SK-N-SH treated with all-trans-retinoic acid at 6 μM for 48 hours (cell line): ENCODE measurements around the gene MFSD6.

ENCODE experiments used
- ATAC-seq: fragments of 200-7000 bp; cut with Tn5 transposase; 3 replicates; pipeline ENCODE4 v1.9.1; 2020; ENCODE audit warnings: mild to moderate bottlenecking, moderate library complexity
- ARNTL ChIP-seq: fragments of 450-650 bp; formaldehyde crosslinking; IDR thresholded peaks from 2 replicates; pipeline ENCODE4 v1.5.0; 2020; ENCODE audit warnings: low read depth, mild to moderate bottlenecking, moderate library complexity, borderline replicate concordance
- BACH2 ChIP-seq: fragments of 250-450 bp; sonication (Bioruptor Pico); IDR thresholded peaks from 2 replicates; pipeline ENCODE4 v1.9.0; 2021; ENCODE audit warnings: mild to moderate bottlenecking, borderline replicate concordance
- CREB5 ChIP-seq: fragments of 250-450 bp; sonication (Bioruptor Pico); IDR thresholded peaks from 2 replicates; pipeline ENCODE4 v1.5.1; 2020; ENCODE audit warnings: low read depth, mild to moderate bottlenecking, moderate library complexity
- CSDC2 ChIP-seq: fragments of 250-450 bp; sonication (Bioruptor Pico); IDR thresholded peaks from 2 replicates; pipeline ENCODE4 v1.5.0; 2020; ENCODE audit warnings: mild to moderate bottlenecking, moderate library complexity
- CSRNP3 ChIP-seq: fragments of 250-450 bp; sonication (Bioruptor Pico); IDR thresholded peaks from 2 replicates; pipeline ENCODE4 v1.5.1; 2021; ENCODE audit warnings: mild to moderate bottlenecking, moderate library complexity
- ESRRG ChIP-seq: fragments of 250-450 bp; sonication (Bioruptor Pico); IDR thresholded peaks from 2 replicates; pipeline ENCODE4 v1.6.1; 2021; ENCODE audit warnings: mild to moderate bottlenecking
- GLIS3 ChIP-seq: fragments of 250-450 bp; sonication (Bioruptor Pico); IDR thresholded peaks from 2 replicates; pipeline ENCODE4 v1.5.0; 2020; ENCODE audit warnings: mild to moderate bottlenecking, moderate library complexity
- ISL1 ChIP-seq: fragments of 250-450 bp; sonication (Bioruptor Pico); IDR thresholded peaks from 2 replicates; pipeline ENCODE4 v2.1.2; 2022; ENCODE audit warnings: mild to moderate bottlenecking, moderate library complexity
- OSR1 ChIP-seq: fragments of 250-450 bp; sonication (Bioruptor Pico); IDR thresholded peaks from 2 replicates; pipeline ENCODE4 v1.8.0; 2022; ENCODE audit warnings: moderate library complexity, mild to moderate bottlenecking, inconsistent platforms
- PPARA ChIP-seq: fragments of 250-450 bp; sonication (Bioruptor Pico); IDR thresholded peaks from 2 replicates; pipeline ENCODE4 v1.5.0; 2020; ENCODE audit warnings: mild to moderate bottlenecking, borderline replicate concordance
- RARB ChIP-seq: fragments of 250-450 bp; sonication (Bioruptor Pico); IDR thresholded peaks from 2 replicates; pipeline ENCODE4 v1.8.0; 2021; ENCODE audit warnings: mild to moderate bottlenecking, moderate library complexity
- SNAI2 ChIP-seq: fragments of 250-450 bp; sonication (Bioruptor Pico); IDR thresholded peaks from 2 replicates; pipeline ENCODE4 v1.5.0; 2020; ENCODE audit warnings: mild to moderate bottlenecking, moderate library complexity
- TCF4 ChIP-seq: fragments of 250-450 bp; sonication (Bioruptor Pico); IDR thresholded peaks from 2 replicates; pipeline ENCODE4 v1.8.0; 2021; ENCODE audit warnings: mild to moderate bottlenecking, moderate library complexity, borderline replicate concordance
- TOX ChIP-seq: fragments of 250-450 bp; sonication (Bioruptor Pico); IDR thresholded peaks from 2 replicates; pipeline ENCODE4 v1.8.0; 2021; ENCODE audit warnings: mild to moderate bottlenecking, moderate library complexity, borderline replicate concordance
- ZC3H10 ChIP-seq: fragments of 250-450 bp; sonication (Bioruptor Pico); IDR thresholded peaks from 2 replicates; pipeline ENCODE4 v1.5.1; 2021; ENCODE audit warnings: mild to moderate bottlenecking, moderate library complexity
- ZFP3 ChIP-seq: fragments of 250-450 bp; sonication (Bioruptor Pico); IDR thresholded peaks from 2 replicates; pipeline ENCODE4 v1.5.0; 2020; ENCODE audit warnings: mild to moderate bottlenecking, moderate library complexity
- ZFP30 ChIP-seq: fragments of 450-650 bp; formaldehyde crosslinking; IDR thresholded peaks from 2 replicates; pipeline ENCODE4 v1.5.0; 2022; ENCODE audit warnings: mild to moderate bottlenecking, moderate library complexity
- ZNF565 ChIP-seq: fragments of 450-650 bp; formaldehyde crosslinking; conservative IDR thresholded peaks from 2 replicates; pipeline ENCODE4 v1.5.0; 2020; ENCODE audit warnings: low read depth, mild to moderate bottlenecking, moderate library complexity
- ZNF70 ChIP-seq: fragments of 450-650 bp; formaldehyde crosslinking; IDR thresholded peaks from 2 replicates; pipeline ENCODE4 v1.5.0; 2020; ENCODE audit warnings: mild to moderate bottlenecking, moderate library complexity
- ZNF8 ChIP-seq: fragments of 450-650 bp; formaldehyde crosslinking; IDR thresholded peaks from 2 replicates; pipeline ENCODE4 v1.5.0; 2020; ENCODE audit warnings: mild to moderate bottlenecking, moderate library complexity
- TF ChIP-seq, protein P1 (sequence below): fragments of 250-450 bp; sonication (Bioruptor Pico); IDR thresholded peaks from 2 replicates; pipeline ENCODE4 v1.8.0; 2020; ENCODE audit warnings: mild to moderate bottlenecking, moderate library complexity, borderline replicate concordance
- TF ChIP-seq, protein P2 (sequence below): fragments of 250-450 bp; sonication (Bioruptor Pico); IDR thresholded peaks from 2 replicates; pipeline ENCODE4 v1.5.0; 2020; ENCODE audit warnings: mild to moderate bottlenecking, moderate library complexity
- TF ChIP-seq, protein P3 (sequence below): fragments of 250-450 bp; sonication (Bioruptor Pico); IDR thresholded peaks from 2 replicates; pipeline ENCODE4 v1.8.0; 2021; ENCODE audit warnings: low read depth, mild to moderate bottlenecking, moderate library complexity, borderline replicate concordance

MFSD6 gene

GRCh38 chr2:190450363-190450762 is 42.2 kb downstream of the MFSD6 start:
- no peak for ATAC-seq
- no peak for TF ChIP-seq OSR1 (CRISPR knock-in tag)
- no peak for TF ChIP-seq ZNF565 (CRISPR knock-in tag)
- TF ChIP-seq, protein P1, sequence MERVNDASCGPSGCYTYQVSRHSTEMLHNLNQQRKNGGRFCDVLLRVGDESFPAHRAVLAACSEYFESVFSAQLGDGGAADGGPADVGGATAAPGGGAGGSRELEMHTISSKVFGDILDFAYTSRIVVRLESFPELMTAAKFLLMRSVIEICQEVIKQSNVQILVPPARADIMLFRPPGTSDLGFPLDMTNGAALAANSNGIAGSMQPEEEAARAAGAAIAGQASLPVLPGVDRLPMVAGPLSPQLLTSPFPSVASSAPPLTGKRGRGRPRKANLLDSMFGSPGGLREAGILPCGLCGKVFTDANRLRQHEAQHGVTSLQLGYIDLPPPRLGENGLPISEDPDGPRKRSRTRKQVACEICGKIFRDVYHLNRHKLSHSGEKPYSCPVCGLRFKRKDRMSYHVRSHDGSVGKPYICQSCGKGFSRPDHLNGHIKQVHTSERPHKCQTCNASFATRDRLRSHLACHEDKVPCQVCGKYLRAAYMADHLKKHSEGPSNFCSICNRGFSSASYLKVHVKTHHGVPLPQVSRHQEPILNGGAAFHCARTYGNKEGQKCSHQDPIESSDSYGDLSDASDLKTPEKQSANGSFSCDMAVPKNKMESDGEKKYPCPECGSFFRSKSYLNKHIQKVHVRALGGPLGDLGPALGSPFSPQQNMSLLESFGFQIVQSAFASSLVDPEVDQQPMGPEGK, result no peak
- no peak for TF ChIP-seq ZNF8 (CRISPR knock-in tag)
- no peak for TF ChIP-seq ZNF70 (CRISPR knock-in tag)
- TF ChIP-seq SNAI2 (CRISPR knock-in tag), result no peak
- TF ChIP-seq ISL1, result no peak
- TF ChIP-seq ESRRG (CRISPR knock-in tag), result no peak
- no peak for TF ChIP-seq ARNTL (CRISPR knock-in tag)
- no peak for TF ChIP-seq GLIS3 (CRISPR knock-in tag)
- no peak for TF ChIP-seq ZFP3
- no peak for TF ChIP-seq CSRNP3
- no peak for TF ChIP-seq TCF4 (CRISPR knock-in tag)
- TF ChIP-seq CSDC2 (CRISPR knock-in tag), result no peak
- no peak for TF ChIP-seq ZC3H10 (CRISPR knock-in tag)
- no peak for TF ChIP-seq RARB (CRISPR knock-in tag)
- no peak for TF ChIP-seq TOX (CRISPR knock-in tag)
- TF ChIP-seq, protein P2, sequence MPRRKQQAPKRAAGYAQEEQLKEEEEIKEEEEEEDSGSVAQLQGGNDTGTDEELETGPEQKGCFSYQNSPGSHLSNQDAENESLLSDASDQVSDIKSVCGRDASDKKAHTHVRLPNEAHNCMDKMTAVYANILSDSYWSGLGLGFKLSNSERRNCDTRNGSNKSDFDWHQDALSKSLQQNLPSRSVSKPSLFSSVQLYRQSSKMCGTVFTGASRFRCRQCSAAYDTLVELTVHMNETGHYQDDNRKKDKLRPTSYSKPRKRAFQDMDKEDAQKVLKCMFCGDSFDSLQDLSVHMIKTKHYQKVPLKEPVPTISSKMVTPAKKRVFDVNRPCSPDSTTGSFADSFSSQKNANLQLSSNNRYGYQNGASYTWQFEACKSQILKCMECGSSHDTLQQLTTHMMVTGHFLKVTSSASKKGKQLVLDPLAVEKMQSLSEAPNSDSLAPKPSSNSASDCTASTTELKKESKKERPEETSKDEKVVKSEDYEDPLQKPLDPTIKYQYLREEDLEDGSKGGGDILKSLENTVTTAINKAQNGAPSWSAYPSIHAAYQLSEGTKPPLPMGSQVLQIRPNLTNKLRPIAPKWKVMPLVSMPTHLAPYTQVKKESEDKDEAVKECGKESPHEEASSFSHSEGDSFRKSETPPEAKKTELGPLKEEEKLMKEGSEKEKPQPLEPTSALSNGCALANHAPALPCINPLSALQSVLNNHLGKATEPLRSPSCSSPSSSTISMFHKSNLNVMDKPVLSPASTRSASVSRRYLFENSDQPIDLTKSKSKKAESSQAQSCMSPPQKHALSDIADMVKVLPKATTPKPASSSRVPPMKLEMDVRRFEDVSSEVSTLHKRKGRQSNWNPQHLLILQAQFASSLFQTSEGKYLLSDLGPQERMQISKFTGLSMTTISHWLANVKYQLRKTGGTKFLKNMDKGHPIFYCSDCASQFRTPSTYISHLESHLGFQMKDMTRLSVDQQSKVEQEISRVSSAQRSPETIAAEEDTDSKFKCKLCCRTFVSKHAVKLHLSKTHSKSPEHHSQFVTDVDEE (CRISPR knock-in tag), result no peak
- TF ChIP-seq BACH2 (CRISPR knock-in tag), result no peak
- TF ChIP-seq, all 23 proteins: peak for 0

DNA sequence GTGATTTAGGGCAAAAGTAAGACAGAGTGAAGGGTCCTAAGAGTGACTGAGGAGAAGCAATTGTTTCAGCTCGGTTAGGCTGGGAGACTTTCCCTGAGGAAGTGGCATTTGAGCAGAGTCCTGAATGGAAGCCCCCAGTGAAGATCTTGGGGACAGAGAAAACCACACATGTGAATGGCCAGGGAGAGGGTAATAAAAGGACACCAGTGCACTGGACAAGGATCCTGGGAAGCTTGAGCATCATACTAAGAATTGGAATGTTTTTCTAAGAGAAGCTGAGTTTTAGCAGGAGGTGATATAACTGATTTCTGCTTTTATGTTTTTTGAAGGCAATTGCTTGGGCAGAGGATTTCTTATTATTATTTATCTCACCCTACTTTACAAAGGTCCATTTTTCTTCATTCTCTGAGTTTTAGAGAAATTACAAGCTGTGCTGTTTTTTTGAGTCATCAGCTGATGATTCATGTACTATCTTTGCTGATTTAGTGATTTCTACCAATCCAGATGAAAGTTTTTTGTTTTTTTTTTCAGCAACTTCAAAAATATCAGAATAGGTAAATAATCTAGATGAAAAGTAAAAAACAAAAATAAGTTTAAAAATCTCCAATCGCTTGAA is 43.5 kb downstream of the MFSD6 start:
- no peak for TF ChIP-seq TOX (CRISPR knock-in tag)
- no peak for TF ChIP-seq RARB (CRISPR knock-in tag)
- TF ChIP-seq ESRRG (CRISPR knock-in tag), result no peak
- TF ChIP-seq, protein P2 (CRISPR knock-in tag), result no peak
- TF ChIP-seq ZNF565 (CRISPR knock-in tag), result no peak
- no peak for TF ChIP-seq ZNF70 (CRISPR knock-in tag)
- TF ChIP-seq, protein P1, result no peak
- no peak for TF ChIP-seq ZFP3
- TF ChIP-seq TCF4 (CRISPR knock-in tag), result no peak
- no peak for TF ChIP-seq CSRNP3
- no peak for TF ChIP-seq CREB5 (CRISPR knock-in tag)
- TF ChIP-seq, protein P3, sequence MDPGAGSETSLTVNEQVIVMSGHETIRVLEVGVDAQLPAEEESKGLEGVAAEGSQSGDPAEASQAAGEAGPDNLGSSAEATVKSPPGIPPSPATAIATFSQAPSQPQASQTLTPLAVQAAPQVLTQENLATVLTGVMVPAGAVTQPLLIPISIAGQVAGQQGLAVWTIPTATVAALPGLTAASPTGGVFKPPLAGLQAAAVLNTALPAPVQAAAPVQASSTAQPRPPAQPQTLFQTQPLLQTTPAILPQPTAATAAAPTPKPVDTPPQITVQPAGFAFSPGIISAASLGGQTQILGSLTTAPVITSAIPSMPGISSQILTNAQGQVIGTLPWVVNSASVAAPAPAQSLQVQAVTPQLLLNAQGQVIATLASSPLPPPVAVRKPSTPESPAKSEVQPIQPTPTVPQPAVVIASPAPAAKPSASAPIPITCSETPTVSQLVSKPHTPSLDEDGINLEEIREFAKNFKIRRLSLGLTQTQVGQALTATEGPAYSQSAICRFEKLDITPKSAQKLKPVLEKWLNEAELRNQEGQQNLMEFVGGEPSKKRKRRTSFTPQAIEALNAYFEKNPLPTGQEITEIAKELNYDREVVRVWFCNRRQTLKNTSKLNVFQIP (CRISPR knock-in tag), result no peak
- TF ChIP-seq PPARA, result no peak
- no peak for TF ChIP-seq BACH2 (CRISPR knock-in tag)
- no peak for TF ChIP-seq SNAI2 (CRISPR knock-in tag)
- no peak for TF ChIP-seq ZFP30 (CRISPR knock-in tag)
- no peak for TF ChIP-seq ISL1
- no peak for TF ChIP-seq GLIS3 (CRISPR knock-in tag)
- TF ChIP-seq ZNF8 (CRISPR knock-in tag), result no peak
- ATAC-seq, result peak; percentile 61
